Peyer's patch (tissue), 4 donors: ENCODE measurements around the gene NCOA7.

Source experiments
- CTCF ChIP-seq, 6 experiments: fragments of 450-650 bp in 4 of 6; fragments of 200-600 bp in 2 of 6; sonication (generic) in 1 of 6; IDR thresholded peaks; one replicate each; pipeline ENCODE4 v1.5.1; 2017 to 2019; ENCODE audit warnings: antibody characterized with exemption in 6 of 6, mild to moderate bottlenecking in 3 of 6, moderate library complexity in 1 of 6
- POLR2A ChIP-seq, 2 donors: fragments of 450-650 bp; IDR thresholded peaks; one replicate each; pipeline ENCODE4 v1.5.1; 2017; ENCODE audit warnings: antibody characterized with exemption in 2 of 2, mild to moderate bottlenecking in 2 of 2, moderate library complexity in 2 of 2

GRCh38 chr6:125944434-125944816, 153.7 kb downstream of the NCOA7 start:
- TF ChIP-seq POLR2A (IDR thresholded peaks at IDR 0.05) (no peak), CTCF (IDR thresholded peaks at IDR 0.05) (no peak)
